CD4-positive, alpha-beta T cell treated with Interleukin-15 for 4 hours (primary cell): ENCODE measurements around the gene SPECC1L.

Source experiments
- DNase-seq: peaks from one replicate; pipeline ENCODE4 v3.0.0-alpha.2; 2020; ENCODE audit warnings: low spot score

SPECC1L gene

DNA sequence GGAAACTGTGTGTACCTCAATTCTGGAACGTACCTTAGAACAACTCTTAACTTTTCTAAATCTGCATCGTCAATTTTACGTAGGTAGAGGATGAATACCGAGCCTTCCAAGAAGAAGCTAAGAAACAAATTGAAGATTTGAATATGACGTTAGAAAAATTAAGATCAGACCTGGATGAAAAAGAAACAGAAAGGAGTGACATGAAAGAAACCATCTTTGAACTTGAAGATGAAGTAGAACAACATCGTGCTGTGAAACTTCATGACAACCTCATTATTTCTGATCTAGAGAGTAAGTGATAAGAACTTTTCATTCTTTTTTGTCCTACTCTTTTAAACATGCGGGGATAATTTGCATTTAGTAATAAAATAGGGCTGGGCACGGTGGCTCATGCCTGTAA lies 53.5 kb downstream of the SPECC1L start:
- DNase-seq = no peak

DNA sequence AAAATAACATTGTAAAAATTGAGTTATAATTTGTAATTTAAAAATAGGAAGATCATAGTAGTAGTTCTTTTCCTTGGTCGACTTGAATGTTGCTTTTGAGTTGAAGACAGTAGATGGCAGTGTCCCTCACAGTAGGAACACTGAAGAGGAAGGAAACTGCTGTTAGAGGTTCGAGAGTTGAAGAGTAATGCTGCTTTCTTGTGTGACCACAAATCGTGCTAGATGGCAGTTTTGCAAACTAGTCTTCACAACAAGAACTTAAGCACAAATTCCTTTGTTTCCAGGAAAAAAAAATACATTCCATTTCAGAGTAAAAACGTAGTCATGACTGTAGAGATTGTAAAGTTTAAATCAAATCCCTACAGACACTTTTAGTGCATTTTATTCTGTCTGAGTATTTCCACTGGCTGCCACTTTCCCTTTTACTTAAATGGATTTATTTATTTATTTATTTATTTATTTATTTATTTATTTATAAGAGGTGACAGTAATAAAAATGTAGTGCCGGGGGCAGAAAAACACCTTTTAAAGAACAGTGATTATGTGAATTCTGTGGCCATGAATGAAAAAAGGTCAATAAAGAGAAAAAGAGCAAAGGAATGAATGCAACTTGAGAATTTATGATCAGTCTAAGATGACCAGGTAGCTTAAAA lies 54.6 kb downstream of the SPECC1L start:
- DNase-seq = peak; percentile 48

DNA sequence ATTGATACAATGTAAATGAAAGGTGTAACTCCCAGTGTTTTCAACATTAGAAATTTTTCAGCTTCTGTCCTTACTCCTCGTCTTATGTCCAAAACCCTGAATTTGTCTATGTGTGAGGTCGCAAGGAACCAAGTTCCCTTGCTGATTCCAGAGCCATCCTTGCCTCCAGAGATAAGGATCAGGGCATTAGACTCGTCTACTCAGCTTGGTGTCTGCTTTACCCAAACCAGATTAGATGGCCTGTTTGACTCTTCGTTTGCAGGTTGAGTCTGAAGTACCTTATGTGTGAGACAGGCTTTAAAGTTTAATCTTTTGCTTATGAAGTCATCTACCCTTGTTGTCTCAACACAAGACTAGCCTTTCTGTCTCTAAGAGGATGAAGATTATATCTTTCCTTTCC lies 55.6 kb downstream of the SPECC1L start:
- DNase-seq = no peak

DNA sequence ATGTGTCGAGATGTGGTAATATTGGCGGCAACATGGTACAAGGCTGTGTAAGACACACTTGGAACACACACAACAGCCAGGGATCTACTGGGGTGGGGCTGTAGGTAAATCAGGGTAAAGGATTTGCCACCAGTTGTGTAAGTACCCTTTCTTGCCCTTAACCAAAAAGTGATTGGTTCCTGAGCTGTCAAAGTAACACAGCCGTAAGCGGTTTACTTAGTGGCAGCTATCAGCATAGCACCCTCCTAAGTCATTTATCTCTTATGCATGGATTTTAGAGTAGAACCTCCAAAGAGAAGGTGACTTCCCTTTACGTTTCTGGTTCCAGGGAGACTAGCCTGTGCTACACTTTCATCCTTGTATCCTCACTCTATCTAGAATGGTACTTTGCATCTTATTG lies 57.2 kb downstream of the SPECC1L start:
- DNase-seq = no peak

DNA sequence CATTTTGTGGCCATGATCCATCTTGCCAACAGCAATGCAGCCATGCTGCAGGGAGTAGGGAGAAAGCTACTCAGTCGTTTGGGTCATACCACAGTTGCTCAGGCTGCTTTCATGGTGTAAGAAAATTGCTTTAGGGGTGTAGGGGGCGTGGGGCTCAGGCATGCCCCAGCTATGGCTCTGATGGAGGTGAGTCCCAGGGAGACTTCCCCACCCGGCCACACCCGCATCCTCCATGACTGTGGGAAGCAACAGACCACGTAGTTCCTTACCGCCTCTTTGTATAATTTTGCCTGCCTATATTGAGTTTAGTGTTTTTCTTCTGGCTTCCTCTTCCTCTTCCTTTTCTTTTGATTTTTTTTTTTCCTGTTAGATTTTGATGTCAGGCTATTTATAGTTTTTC lies 58.8 kb downstream of the SPECC1L start:
- DNase-seq = no peak

DNA sequence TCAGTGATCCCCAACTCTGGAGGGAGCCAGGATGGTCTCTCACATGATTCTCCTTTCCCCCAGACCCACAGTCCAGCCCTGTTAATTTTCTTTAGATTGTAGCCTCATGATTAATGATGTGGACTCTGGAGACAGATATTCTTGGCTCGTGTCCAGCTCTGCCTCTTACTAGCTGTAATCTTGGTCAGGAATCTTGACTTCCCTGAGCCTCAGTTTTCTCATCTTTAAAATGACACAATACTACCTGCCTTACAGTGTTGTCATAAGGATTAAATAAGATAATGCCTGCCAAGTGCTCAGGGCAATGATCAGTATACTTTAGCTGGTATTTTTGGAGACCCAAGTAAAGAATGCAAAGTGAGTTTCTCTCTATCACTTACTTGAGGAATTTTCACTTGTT lies 60.0 kb downstream of the SPECC1L start:
- DNase-seq = no peak

DNA sequence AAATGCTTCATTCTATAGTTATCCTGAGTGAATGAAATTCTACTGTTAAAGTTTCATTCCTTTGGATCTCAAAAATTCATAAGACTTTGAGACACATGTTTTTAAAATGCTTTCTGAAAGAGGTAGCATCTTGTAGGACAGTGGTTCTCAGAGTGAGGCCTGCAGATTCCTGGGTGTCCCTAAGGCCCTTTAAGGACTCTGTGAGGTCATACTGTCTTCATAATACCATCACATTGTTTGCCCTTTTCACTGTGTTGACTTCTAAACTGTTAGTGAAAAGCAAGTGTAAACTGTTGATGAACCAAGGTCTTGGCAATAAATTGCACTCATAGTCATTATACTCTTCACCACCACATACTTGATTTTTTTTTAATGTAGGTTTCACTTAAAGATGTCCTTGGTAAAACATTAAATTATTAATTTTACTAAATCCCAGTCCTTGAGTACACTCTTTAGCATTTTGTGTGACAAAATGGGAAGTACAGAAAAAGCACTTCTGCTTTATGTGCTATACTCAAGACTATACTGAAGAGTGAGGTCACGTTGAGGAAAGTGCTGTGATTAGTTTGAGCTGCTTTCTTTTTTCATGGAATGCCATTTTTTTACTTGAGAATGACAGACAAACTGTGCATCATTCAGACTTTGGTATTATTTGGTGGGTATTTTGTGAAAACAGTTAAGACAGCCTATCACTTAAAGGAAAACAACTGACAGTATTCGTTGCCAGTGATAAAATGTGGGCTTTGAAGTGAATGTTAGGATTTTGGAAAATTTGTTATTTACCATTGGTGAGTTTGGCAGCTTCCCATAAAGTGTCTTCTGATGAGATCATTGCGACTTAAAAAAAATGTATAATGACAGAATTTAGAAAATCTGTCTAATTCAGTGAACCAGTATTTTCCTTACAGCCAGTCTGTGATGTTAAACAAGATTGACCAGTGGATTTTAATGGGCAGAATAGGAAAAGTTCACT lies 61.1 kb downstream of the SPECC1L start:
- no peak for DNase-seq

DNA sequence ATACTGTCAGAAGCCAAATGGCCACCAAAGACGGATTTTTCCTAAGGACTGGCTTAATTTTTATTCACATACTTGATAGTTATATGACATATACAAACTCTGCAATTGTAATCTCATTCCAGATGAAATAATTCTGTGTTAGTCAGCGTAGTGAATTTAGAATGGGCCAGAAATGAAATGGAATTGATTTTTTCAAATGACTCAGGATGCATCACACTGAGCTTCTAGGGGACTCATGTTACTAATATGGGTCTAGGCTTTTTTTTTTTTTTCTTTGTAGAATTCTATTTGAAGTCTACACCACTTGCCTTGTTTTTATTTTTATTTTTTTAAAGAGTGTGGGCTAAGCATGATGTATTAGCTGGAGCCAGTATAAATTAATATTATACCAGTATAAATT lies 62.7 kb downstream of the SPECC1L start:
- DNase-seq = no peak

DNA sequence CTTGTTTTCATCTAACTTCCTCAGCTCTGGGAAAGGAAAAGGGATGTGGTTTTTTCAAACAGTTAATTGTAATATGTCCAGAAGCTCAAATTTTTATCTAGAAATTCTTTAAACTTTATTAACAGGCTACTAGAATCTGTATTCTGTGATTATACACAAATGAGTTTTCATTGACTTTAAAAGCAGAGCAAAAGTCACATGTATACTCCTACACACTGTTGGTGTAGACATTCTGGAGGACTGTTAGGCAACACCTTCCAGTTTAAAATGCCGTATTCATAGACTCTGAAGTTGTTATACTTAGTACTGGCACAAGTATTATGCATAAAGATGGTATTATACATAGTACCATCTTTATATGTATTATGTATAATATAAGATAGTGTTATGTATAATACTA lies 64.9 kb downstream of the SPECC1L start:
- no peak for DNase-seq

DNA sequence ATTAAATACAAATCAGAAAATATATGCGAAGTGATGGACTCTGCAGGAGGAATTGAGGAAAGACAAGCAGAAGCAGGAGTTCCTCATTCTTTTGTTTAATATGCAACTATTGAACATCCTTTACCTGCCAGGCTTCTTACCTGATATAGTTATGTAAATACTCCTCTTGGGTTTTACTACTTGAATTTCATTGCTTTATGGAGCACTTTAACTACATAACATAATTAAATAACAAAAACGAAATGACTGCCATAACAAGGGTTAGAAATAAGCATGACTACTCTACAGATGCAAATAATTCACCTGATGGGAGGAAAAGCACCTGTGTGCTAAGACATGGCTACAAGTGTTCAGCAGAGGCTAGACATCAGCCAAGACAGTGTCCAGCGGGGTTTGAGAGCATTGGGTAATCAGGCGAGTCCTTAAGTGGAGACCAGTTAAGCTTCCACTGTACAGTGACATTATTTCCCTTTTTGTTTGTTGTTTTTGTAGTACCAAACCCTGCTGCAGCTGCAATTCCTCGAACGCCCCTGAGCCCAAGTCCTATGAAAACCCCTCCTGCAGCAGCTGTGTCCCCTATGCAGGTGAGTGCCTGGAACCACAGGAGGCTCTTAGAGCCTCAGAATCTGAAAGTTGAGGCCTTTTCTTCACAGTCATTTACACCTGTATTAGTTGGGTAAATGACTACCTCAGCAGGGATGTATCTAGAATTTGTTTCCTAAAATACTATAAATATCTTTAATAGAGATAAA lies 67.4 kb downstream of the SPECC1L start:
- no peak for DNase-seq

DNA sequence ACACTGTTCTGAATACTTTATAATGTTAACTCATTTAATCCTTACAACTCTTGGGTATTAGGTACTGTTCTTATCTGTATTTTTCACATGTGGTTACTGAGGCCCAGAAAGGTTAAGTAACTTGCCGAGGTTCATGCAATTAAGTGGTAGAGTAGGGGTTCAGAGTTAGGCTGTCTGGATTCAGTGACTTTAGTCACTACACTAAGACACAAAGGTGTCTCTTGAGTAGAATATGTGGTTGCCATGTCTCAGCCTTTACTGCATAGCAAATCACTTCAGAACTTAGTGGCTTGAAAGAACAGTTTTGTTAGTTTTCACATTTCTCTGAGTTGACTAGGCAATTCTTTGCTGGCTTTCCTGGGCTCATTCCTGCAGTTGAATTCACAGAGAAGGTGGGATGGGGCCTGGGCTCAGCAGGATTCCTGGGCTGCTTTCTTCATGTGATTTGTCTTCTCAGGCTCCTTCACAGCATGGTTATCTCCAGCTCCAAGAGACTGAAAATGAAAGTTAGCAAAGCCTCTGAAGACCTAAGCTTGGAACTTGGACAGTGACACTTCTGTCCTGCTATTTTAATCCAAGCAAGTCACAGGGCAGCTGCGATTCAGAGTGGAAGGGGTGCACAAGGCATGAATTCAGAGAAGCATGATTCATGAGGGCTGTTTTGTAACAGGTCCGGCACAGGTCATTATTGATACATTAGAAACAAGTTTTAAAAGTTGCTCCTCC lies 68.3 kb downstream of the SPECC1L start:
- no peak for DNase-seq

DNA sequence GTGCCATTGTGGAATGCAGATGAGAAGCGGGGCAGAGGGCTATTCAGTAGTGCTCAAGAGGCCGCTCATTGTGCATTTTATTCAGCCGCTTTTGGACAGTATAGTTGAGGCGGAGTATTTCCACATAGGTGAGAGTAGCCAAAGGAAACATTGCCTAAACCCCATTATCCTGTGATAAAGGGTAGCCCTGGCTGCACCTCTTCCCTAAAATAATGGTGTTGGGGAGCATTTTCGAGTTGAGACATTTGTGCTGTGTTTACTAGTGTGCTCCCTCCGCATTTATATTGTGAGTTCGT lies 68.8 kb downstream of the SPECC1L start:
- no peak for DNase-seq

DNA sequence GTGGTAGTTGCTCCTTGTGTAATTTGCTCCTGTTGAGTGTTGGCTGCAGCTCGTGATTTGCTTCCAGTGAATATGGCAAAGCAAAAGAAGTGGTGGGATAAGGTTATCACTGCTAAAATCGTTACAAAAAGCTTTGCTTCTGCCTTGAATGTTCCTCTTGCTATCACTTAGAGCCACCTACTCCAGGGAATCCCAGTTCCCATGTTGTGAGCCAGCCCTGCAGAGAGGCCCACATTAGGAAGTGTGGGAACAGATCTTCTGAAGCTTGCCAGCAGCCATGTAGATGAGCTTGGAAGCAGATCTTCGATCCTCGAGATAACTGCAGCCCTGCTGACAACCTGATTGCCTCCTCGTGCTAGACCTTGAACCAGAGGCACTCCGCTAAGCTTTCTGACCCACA lies 71.0 kb downstream of the SPECC1L start:
- no peak for DNase-seq

DNA sequence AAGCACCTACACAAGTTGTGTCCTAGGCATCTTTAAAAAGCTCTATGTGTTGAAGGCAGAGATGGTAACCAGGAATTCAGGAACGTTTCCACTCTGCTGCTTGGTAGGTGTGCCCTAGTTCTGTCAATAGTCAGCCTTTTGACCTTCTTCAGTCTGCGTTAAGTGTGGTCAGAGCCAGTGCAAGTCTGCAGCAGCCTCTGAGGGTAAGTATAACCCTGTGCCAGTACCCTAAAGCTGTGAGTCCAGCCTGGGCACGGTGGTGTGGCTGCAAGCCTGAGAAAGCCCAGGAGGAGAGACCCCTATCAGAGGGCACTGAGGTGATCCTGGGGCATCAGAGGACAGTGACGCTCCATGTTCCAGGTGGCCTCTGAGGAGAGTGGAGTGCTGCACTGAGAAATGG lies 80.0 kb downstream of the SPECC1L start:
- DNase-seq = no peak

DNA sequence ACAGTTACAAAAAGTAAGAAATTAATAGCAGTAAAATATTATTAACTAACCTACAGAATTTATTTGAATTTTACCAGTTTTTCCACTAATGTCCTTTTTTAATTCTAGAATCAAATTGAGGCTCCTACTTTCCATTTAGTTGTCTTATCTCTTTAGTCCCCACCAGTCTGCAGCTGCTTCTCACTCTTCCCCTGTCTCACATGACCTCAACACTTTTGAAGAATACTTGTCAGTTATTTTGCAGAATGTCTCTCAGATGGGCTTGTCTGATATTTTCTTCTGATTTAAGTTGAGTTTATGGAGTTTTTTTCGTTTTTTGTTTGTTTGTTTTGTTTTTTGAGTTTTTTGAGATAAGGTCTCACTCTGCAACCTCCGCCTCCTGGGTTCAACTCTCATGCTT lies 82.5 kb downstream of the SPECC1L start:
- no peak for DNase-seq

DNA sequence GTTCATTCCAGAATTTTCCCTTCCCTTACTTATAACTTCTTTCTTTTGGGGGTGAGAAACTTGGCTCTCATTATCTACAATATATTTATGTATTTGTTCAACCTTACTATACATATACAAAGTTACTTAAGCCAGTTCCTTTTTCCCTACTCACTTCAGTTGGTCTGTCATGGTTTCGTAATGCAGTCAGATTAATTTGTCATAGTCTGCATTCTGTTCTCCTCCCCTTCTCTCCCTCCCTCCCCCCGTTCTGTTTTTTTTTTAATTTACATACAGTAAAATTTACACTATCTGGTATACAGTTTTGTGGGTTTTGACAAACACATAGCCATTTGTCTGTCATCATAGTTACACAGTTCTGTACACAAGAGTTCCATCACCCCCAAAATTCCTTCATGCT lies 84.9 kb downstream of the SPECC1L start:
- no peak for DNase-seq

DNA sequence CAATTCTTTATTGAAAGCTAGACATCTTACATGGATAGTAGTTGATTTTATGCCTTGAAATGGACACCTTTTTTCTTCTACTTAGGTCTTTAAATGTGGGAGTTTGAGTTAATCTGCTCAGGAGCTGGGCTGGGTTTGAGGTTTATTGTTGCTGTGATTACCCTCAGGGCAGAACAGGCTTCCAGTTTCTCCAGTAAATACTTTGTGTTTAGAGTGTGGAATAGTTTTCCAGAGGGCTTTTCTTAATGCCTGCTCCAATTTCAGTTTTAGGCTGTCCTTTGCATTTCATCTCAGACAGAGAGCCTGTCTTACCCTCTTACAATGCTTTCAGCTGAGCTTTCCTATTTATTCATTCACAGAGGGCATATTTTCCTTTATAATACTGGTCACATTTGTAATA lies 86.9 kb downstream of the SPECC1L start:
- DNase-seq = no peak

DNA sequence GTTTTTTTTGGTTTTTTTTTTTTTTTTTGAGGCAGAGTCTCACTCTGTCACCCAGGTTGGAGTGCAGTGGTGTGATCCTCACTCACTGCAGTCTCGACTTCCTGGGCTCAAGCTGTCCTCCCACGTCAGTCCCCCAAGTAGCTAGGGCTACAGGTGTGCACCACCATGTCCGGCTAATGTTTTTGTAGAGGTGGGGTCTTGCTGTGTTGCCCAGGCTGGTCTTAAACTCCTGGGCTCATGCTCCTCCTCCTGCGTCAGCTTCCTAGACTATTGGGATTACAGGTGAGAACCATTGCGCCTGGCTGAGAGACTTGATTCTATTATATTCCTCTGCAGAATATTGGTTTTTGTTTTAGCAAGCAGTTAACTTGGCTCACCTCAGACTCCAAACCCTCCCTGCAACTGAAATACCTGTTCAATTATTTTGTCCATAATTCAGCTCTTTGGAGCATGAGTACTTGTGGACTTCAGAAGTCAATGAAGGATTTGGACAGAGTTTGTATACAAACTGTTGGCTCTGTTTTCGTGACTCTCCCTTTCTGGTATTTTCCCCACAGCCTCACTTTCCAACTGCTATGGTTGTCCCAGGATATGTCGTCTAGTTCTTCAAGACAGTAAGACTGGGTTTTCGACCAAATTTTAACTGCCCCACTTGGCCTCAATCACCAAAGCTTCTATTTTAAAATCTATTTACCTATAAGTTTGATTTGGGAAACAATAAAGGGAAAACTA lies 87.6 kb downstream of the SPECC1L start:
- no peak for DNase-seq

DNA sequence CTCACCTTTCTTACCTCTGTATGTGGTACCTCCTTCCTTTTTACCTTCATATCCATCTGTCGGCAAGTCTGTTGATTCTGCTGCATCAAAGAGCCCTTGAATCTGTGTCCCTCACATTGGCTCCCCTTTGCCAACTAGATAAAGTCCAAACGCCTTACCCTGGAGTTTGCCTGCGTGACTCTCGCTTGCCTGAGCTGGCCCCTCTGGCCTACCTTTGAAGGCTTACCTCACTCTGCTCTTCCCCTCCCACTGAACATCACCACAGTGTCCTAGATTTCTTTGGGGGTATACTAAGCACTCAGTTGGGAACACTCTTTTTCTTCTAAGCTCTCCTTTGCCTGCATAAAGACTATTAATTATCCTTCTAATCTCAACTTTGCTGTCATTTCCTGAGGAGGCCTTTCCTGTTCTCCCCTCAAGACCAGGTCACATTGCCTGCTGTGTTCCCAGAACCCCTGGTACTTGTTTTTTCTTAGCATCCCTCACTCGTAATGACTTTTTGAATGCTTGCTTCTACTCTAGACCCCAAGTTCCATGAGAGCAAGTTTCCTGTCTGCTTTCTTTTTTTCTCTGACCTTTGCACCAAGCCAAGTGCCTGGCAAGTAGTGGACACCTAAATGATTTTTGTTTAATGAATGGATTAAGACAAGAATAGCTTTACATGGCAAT lies 89.0 kb downstream of the SPECC1L start:
- no peak for DNase-seq

DNA sequence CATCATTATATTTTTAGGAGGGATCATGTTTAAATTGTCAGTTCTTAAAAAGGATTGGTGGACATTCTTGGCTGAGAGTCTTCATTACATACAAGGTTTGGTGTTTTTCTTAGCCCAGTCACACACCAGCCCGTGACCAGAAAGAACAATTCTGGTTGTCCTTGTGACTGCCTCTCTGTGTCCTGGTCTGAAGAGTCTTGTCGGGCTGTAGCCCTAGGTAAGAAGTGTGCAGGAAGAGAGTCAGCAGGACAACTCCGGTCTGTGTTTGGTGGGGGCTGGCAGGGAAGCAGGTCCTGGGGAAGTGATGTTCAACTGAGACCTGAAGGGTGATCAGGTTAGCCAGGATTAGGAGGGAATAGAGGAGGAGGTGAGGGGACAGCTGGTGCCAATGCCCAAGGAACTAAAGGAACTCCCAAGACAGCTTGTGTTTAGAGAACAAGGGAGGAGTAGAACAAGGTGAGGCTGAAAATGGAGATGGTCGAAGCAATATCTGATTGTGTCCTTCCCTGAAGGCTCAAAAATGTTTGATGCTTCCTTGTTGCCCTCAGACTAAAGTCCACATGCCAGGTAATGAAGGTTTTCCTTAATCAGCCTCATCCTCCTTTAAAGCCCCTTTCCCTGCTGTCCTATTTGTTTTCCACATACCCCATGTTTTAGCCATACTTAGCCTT lies 91.5 kb downstream of the SPECC1L start:
- no peak for DNase-seq

DNA sequence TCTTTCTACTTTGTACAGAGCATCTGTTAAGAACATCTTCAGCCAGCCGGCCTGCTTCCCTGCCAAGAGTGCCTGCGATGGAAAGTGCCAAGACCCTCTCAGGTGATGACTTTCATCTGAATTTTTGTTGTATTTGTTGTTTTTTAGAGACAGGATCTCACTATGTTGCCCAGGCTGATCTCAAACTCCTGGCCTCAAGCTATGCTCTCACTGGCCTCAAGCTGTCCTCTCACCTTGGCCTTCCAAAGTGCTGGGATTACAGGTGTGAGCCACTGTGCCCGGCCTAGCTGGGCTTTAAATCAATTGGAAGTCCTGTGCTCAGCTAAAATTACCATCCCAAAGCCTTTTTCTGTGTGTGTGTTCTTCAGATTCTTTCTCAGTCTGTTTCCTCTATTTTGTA lies 92.6 kb downstream of the SPECC1L start:
- DNase-seq = no peak
